Peyer's patch (tissue), 4 donors: ENCODE results near the gene F11R.

Experiments
- POLR2A ChIP-seq, 2 donors: fragments of 450-650 bp; IDR thresholded peaks; one replicate each; pipeline ENCODE4 v1.5.1; 2017; ENCODE audit warnings: antibody characterized with exemption in 2 of 2, mild to moderate bottlenecking in 2 of 2, moderate library complexity in 2 of 2
- TF ChIP-seq, protein P1 (sequence below), 6 experiments: fragments of 450-650 bp in 4 of 6; fragments of 200-600 bp in 2 of 6; sonication (generic) in 1 of 6; IDR thresholded peaks; one replicate each; pipeline ENCODE4 v1.5.1; 2017 to 2019; ENCODE audit warnings: antibody characterized with exemption in 6 of 6, mild to moderate bottlenecking in 3 of 6, moderate library complexity in 1 of 6

- TF ChIP-seq, protein P1, sequence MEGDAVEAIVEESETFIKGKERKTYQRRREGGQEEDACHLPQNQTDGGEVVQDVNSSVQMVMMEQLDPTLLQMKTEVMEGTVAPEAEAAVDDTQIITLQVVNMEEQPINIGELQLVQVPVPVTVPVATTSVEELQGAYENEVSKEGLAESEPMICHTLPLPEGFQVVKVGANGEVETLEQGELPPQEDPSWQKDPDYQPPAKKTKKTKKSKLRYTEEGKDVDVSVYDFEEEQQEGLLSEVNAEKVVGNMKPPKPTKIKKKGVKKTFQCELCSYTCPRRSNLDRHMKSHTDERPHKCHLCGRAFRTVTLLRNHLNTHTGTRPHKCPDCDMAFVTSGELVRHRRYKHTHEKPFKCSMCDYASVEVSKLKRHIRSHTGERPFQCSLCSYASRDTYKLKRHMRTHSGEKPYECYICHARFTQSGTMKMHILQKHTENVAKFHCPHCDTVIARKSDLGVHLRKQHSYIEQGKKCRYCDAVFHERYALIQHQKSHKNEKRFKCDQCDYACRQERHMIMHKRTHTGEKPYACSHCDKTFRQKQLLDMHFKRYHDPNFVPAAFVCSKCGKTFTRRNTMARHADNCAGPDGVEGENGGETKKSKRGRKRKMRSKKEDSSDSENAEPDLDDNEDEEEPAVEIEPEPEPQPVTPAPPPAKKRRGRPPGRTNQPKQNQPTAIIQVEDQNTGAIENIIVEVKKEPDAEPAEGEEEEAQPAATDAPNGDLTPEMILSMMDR (IDR thresholded peaks at IDR 0.05), result no peak
- TF ChIP-seq POLR2A (IDR thresholded peaks at IDR 0.05), result no peak
Observed at GRCh38 chr1:160952129-160952510, 68.8 kb downstream of the F11R start.
